COR-L47 (cell line): ENCODE data around the gene ZNF330.
A peak's percentile ranks its signal among the peaks of the same experiment; 100 is the strongest.
"Not testable (repeated sequence)": the region's sequence is repeated elsewhere in the genome, so short reads cannot be mapped to it uniquely, and the experiment has no call there.

Experiments used
- DNase-seq: peaks from one replicate; lab custom pipeline; 2025; lab: John Stamatoyannopoulos, UW

Gene ZNF330

GRCh38 chr4:141220691-141221659 is at the start of gene ZNF330:
Gene ZNF330, plus strand, starts transcription at chr4:141220895. Its CDS starts 1,477 bp downstream, at chr4:141222372.
- peak; percentile 78 for DNase-seq

- no peak for DNase-seq
These were observed 46.2 kb upstream of the ZNF330 start for GRCh38 chr4:141174457-141174856.

GRCh38 chr4:141177171-141177570 is 43.5 kb upstream of the ZNF330 start:
- no peak for DNase-seq

DNA sequence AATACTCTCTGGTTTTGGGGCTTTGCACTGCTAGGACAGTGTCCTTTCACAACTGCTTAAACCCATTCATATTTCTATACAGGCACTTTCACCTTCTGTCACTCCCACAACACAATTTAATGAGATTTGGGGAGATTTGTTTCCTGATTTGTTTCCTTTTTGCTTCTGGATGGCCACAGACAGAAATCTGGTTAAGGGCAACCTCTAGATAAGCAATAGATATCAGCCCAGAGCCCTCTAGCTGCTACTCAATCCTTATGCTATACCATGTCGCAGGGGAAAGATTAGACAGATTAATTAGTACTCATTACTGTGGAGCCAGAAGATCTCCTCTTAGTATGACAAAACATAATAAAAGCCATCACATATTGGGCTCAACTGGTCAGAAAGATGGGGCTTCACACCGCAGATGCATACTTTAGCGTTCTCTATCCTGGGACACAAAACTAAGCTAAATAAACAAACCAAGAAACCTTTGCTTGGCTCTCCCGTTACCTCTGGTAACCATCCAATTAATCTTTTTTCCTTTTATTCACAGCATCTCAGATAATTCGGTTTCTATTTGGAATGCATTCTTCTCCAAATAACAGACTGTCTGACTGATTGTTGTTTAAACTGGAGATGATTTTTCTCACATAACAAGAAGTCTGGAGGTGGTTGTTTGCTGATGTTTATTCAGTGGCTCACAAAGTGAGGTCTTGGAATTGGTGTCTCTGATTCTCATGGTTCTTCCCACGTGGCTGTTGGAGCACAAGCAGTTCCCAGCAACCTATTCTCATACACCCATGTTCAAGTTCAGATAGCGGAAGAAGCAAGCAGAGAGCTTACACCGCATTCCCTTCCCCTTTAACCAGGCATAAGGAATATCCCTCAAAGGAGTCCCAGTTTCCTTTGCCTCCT is 41.0 kb upstream of the ZNF330 start:
- no peak for DNase-seq

DNA sequence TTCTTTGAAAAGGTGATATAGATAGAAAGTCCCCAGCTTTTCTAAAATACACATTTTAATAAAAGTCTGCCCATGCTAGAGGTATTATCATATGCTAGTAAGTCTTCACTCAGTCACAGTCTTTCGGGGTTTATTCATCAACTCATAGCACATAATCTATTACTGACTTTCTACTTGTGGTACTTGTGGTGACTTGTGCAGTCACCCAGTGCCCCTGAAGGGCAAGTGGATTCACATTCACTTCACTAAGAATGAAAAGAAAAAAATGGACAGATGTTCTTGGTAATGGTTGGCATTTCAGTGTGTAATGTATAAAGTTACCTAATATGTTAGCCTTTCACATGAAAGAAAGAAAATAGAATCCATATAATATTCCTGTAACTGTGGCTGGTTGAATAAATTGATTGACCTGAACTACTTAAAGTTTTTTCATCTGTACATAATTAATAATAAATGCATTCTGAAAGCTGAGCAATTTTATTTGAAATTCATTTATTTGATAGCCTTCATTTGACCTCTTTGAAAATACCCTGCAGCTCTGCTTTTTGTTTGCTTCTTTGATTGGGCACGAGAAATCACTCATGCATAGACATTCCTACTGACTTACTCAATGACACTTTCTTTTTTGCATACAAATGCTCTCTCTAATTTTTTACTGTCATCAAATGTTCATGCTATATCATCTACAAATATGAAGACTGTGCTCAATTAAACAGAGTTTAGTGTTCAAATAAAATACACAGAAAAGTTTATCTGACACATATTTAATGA is 39.5 kb upstream of the ZNF330 start:
- DNase-seq = no peak

GRCh38 chr4:141183491-141183890 is 37.2 kb upstream of the ZNF330 start:
- not testable (repeated sequence) for DNase-seq

- DNase-seq = no peak
These were observed 28.1 kb upstream of the ZNF330 start for GRCh38 chr4:141192564-141192963.

DNA sequence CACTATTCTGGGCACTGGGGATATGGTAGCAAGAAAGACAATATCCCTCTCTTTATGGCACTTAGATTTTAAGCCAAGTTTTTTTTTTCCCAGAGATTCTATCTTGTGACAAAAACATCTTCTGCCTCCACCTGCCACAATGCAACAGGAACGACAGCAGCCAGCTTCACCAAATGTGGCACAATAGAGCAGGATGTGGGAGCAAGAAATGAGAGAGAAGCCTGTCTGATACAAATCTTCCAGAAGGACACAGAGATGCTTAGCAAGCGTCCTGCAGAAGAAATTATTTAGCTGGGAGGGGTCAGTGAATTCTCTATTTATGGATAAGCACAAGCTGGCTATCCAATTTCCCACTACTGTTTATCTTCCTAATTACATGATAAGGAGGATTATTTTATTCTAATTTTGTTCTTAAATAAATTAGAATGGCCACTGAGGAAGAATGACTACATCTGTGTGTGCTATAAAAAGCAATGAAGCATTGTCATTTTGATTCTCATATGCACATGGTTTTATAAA is 27.1 kb upstream of the ZNF330 start:
- DNase-seq = no peak

DNA sequence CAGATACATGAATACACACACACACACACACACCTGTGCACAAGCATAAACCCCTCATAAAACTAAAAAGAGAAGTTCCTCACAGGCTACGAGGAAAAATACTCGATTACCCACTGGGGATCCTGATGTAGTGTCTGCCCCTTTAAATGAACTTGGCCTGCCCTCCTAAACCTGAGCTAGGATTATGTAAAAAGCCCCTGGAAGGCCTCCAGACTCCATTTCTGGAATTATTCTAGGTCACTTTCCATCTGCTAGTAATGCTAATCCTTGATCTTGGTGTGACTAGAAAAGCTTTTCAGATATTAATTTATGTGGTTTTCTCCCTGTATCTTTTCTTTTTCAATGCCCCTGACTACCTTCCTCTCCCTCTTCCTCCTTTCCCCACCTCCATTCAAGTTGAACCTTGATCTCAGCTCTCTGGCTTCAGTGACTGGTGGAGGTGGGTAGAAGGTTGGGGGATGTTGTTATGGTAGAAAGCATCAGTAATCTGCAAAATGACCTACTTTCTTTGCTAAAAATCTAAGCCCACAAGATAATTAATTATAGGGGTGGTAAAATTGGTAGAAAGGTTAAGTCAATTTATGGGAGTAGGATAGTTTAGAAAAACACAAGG is 25.5 kb upstream of the ZNF330 start:
- DNase-seq = no peak

DNA sequence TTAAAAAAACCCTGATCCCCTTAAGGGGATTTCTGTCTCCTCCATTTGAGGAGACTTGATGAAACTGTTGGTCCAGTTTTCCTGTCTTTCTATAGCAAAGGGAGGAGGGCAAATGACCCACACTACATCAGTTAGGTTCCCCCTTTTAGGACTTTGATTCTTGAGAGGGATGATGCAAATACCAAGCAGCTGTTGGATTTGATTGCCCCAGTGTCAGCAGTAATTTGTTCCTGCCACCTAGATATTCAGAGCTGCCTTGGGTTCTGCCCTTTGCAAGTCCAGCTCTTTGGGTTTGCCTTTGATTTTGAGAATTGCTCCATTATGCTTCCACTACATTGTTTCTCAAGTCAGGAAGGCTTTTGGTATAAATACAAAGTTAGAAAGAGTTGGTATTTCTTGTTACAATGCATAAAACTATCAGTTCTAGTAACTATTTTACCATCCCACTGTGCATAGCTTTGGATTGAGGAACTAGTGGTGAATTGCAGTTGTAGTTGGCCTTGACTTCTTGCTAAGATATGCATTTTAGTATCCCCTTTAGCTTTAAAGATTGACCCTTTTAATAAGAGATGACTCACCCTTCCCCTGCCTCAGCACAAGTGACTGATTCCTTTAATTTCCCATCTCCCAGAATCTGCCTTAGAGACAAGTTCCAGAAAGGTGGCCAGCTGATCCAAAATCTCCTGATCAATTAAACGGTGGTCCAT is 24.3 kb upstream of the ZNF330 start:
- no peak for DNase-seq

DNA sequence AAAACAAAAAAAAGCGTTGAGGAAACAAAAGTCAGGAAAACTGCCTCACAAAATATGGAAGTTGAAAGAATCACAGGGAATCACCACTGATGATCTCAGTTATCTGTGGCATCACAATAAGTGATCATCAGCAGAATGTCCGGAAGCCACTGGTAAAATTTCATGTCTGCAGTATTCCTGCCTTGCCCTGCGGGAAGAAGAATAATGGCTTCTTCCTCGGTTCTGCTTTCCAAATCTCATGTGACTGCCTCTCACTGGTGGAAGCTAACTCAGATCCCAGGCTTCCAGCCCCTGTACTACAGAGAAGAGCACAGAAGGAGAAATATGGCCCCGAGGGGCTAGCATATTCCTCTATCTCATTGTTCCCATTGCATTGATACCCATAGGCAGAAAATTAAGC is 12.7 kb upstream of the ZNF330 start:
- no peak for DNase-seq

GRCh38 chr4:141210168-141210567 is 10.5 kb upstream of the ZNF330 start:
- DNase-seq = no peak

GRCh38 chr4:141213550-141213991 is 7.1 kb upstream of the ZNF330 start:
- no peak for DNase-seq

GRCh38 chr4:141215030-141215429 is 5.7 kb upstream of the ZNF330 start:
- no peak for DNase-seq

GRCh38 chr4:141216002-141216761 is 4.5 kb upstream of the ZNF330 start:
- DNase-seq = no peak

GRCh38 chr4:141220271-141220670 is 424 bp upstream of the ZNF330 start:
- DNase-seq = no peak

GRCh38 chr4:141223418-141223817 is 2.7 kb downstream of the ZNF330 start:
- no peak for DNase-seq

DNA sequence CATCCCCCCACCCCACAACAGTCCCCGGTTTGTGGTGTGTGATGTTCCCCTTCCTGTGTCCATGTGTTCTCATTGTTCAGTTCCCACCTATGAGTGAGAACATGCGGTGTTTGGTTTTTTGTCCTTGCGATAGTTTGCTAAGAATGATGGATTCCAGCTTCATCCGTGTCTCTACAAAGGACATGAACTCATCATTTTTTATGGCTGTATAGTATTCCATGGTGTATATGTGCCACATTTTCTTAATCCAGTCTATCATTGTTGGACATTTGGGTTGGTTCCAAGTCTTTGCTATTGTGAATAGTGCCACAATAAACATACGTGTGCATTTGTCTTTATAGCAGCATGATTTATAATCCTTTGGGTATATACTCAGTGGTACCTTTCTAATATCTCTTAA is 6.6 kb downstream of the ZNF330 start:
- DNase-seq = not testable (repeated sequence)

DNA sequence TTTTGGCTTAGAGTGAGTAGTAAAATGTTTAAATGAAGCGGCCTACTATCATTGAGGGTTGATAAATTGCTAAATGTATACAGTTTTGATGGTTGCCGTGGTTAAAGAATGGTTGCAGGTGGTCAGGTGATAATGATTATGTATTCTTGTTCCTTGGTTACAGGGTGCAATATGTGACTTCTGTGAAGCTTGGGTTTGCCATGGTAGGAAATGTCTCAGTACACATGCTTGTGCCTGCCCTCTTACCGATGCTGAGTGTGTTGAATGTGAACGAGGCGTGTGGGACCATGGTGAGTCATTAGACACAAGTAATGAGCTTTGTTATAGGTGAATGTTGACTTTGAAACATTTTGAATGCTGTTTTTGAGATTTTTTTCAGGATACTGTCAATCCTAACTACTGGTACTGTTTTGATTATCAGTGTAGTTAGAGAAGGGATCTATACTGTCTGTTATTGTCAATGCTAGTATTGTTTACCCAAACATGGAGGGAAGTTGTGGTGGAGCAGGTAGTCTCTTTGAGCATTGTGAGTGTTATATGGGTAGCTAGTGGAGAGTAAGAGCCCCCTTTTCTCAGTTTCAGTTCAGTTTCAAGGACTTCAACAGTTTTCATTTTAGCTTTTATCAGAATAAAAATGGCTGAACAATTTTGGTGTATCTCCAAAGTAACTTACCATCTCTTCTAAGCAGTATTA is 8.9 kb downstream of the ZNF330 start:
- no peak for DNase-seq
